ENCODE results near the gene RALGPS2.

The RALGPS2 gene

GRCh38 chr1:178724728-178725465 lies at the start of gene RALGPS2:
Gene RALGPS2, plus strand, starts transcription at chr1:178725244. Its CDS starts 51,521 bp downstream, at chr1:178776765.
- peak; percentile 93 for DNase-seq (ENCODE audit: low read depth, low spot score)

DNA sequence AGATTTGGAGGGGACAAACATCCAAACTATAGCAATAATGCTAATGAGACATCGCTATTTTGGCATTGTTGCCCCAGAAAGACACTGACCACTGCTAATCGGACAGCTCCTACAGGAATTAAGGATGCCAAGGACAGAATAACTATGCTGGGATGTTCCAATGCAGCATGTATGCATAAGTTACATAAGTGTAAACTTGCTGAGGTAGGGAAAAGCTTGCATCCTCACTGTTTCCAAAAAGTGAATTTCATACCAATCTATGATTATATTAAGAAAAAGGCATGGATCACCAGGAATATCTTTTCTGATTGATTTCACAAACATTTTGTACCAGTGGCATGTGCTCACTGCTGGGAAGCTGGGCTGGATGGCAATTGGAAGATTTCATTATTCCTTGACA lies 45.8 kb upstream of the RALGPS2 start:
- DNase-seq (ENCODE audit: low read depth, low spot score): no peak

GRCh38 chr1:178682429-178682828 lies 42.6 kb upstream of the RALGPS2 start:
- no peak for DNase-seq (ENCODE audit: low read depth, low spot score)

GRCh38 chr1:178682886-178683285 lies 42.2 kb upstream of the RALGPS2 start:
- no peak for DNase-seq (ENCODE audit: low read depth, low spot score)

GRCh38 chr1:178683291-178683690 lies 41.8 kb upstream of the RALGPS2 start:
- no peak for DNase-seq (ENCODE audit: low read depth, low spot score)

- no peak for DNase-seq (ENCODE audit: low read depth, low spot score)
Measured at GRCh38 chr1:178684111-178684510, 40.9 kb upstream of the RALGPS2 start.

DNA sequence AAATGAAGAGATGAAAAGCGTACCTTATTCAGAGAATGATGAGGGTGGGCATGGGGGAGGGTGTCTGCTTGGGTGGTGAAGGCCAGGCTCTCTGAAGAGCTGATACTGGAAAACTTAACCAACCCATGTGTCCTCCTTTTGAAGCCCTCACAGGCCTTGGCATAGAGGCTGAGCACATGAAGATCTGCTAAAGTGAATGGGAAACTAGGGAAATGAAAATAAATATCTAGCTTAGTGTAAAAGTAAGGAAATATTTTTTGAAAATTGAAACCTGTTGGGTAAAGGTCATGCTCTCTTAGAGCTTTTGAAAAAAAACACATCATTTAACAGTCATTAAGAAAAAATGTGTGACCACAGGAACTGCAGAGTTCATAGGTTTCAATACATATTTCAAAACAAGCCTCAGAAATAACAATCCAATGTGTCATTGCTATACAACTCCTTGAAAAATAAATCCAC lies 40.5 kb upstream of the RALGPS2 start:
- no peak for DNase-seq (ENCODE audit: low read depth, low spot score)

- DNase-seq (ENCODE audit: low read depth, low spot score): no peak
Measured at GRCh38 chr1:178686407-178686806, 38.6 kb upstream of the RALGPS2 start.

- no peak for DNase-seq (ENCODE audit: low read depth, low spot score)
Measured at GRCh38 chr1:178688244-178688643, 36.8 kb upstream of the RALGPS2 start.

GRCh38 chr1:178689769-178690168 lies 35.3 kb upstream of the RALGPS2 start:
- DNase-seq (ENCODE audit: low read depth, low spot score): no peak

DNA sequence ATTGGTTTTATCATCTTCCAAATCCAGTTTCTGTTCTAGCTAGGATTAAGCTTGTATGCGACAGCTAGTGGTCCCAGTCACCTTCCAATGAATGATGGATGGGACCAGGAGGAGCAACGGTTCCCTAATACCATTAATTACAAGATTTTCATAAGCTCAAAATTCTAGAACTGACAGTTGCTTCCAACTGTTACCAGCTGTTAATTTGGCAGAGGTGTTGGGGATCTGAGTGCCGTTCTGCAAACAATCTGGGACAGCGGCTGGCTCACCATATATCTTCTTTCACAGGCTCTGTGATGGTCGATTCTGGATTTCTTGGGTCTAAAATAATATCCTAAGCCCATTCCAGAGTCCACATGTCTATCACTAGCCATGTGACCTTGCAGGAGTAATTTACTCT lies 34.5 kb upstream of the RALGPS2 start:
- no peak for DNase-seq (ENCODE audit: low read depth, low spot score)

DNA sequence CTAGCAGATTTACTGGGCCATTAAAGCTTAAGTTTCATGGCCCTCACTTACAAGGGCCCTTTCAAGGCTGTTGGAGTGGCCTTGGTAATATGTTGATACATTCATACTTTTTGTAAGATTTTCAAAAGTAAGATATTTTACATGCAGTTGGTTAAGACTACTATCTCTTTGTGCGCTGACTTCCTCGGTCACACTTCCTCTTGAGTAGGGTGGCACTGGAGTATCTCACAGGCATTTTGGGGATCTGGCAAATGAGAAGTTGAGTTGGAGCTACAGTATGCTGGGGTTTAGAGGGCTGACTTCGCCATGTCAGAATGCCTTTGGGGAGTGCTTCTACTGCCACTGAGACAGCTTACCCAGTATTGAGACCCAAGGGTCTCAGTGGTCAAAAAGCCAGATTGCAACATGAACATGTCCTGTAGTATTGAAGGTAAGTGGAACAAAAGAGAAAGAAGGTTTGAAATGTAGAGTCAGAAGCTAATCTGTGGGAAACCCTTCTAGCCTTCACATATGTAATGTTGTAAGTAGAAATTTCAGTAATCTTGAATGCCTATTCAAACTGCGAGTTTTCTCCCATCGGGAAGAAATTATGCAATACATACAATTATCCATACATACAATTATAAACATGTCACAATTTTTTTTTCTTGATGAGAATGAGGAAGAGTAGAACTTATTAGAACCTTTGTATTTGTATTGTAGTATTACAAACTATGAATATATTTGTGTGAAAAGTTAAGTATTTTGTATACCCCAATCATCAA lies 32.3 kb upstream of the RALGPS2 start:
- DNase-seq (ENCODE audit: low read depth, low spot score): no peak

DNA sequence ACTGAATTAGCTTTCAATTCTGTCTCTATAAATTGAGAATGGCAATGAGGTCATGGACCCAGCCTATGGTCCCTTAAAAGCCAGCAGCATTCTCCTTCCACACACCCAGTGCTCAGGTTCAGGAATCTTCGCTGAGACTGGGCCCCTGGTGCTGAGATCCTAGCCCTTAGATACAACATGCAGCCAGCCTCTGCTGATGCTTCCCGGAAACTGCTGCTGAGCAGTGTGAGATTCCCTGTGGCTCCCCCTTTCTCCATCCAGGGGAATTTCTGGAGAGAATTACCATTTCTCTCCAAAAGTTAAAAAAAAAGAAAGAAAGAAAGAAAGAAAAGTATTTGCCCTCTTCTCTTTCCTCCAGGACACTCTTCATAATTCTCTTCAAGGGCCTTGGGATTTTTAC lies 31.7 kb upstream of the RALGPS2 start:
- peak; percentile 53 for DNase-seq (ENCODE audit: low read depth, low spot score)

DNA sequence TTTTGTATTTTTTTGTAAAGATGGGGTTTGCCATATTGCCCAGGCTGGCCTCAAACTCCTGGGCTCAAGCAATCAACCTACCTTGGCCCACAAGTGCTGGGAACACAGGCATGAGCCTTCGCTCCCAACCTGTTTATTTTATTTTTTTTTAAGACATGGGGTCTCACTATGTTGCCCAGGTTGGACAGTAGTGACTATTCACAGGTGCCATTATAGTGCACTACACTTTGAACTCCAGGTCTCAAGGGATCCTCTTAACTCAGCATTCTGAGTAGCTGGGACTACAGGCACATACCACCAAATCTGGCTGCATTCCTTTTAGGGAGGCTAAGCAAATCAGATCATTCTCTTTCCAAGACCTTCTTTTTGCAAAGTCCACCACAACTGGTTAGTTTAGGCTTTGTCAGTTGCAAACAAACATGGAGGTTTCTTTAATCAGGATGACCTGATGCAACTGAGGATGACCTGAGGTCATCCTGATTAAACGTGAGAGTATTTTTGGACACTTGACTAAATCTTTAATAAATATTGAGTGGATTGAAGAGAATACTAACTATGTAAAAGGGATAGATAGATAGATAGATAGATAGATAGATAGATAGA lies 30.0 kb upstream of the RALGPS2 start:
- DNase-seq (ENCODE audit: low read depth, low spot score): peak; percentile 3

DNA sequence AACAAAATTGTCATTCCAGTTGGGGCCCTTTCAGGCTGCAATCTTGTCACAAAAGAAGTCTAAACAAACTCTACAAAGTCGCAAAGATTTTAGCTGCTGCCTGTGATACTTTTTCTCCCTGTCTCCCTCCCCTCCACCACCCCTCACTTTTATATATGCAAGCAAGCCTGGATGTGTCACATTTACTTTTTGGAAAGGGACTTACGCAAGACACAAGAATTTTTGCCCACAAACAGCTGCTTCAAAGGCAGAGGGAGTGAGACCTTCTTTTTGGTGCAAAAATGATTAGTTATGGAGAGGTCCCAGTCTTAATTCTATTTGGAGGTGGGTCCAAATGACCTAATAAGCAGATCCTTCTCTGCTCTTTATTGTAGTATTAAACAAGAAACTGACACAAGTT lies 22.9 kb upstream of the RALGPS2 start:
- DNase-seq (ENCODE audit: low read depth, low spot score): no peak

- DNase-seq (ENCODE audit: low read depth, low spot score): no peak
Measured at GRCh38 chr1:178704833-178705232, 20.2 kb upstream of the RALGPS2 start.

- no peak for DNase-seq (ENCODE audit: low read depth, low spot score)
Measured at GRCh38 chr1:178706432-178706831, 18.6 kb upstream of the RALGPS2 start.

GRCh38 chr1:178713259-178713658 lies 11.8 kb upstream of the RALGPS2 start:
- no peak for DNase-seq (ENCODE audit: low read depth, low spot score)

- no peak for DNase-seq (ENCODE audit: low read depth, low spot score)
Measured at GRCh38 chr1:178714453-178714852, 10.6 kb upstream of the RALGPS2 start.

DNA sequence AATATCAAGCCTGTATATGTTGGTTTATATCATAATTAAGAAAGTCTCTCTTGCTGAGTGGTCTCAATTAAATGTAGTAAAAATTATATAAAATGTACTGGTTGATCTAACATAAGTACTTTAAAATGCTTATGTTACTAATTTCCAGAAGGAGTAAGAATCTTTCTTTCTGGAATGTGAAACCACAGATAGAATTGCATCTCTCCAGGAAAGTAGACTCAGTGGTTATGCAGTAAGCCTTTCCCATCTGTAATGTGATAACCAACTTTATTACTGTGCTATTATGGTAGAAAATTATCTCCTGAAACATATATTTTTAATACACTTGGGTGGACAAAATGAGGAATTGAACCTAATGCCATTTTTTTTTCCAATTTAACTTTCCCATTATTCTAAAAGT lies 8.9 kb upstream of the RALGPS2 start:
- DNase-seq (ENCODE audit: low read depth, low spot score): no peak

DNA sequence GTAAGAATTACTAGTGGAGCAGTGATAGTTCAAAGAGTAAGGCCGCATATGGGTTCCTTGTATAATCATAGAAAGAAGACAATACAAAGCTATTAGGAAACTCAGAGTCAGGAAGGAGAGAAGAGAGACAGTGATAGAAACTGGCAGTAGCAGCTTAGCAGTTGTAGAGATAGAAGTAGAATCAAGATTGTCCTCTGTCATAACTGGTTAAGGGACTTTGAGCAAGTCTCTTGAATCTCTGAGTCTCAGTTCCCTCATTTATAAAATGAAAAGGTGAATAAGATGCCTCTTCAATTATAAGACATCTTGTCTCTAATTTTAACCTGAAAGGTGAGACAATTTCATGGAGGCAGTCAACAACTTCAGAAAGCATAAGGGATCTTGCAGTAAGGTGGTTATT lies 6.5 kb upstream of the RALGPS2 start:
- DNase-seq (ENCODE audit: low read depth, low spot score): no peak

DNA sequence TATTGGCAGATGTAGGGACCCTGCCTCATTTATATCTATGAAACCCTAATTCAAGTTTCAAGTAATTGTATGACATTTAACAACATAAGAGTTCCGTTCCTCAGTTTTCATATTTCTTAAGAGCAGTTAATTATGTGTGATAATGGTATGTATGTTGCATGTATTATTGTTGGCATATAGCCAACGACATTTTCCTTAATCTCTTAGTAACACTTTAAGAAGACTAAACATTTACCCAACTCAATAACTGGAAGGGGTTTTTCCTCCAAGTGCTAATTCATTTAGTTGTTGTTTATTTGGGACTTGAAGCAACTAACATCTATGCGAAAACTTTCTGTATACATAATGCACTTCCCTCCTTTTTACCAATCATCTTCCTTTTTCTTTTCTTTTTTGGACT lies 1.5 kb upstream of the RALGPS2 start:
- DNase-seq (ENCODE audit: low read depth, low spot score): no peak

DNA sequence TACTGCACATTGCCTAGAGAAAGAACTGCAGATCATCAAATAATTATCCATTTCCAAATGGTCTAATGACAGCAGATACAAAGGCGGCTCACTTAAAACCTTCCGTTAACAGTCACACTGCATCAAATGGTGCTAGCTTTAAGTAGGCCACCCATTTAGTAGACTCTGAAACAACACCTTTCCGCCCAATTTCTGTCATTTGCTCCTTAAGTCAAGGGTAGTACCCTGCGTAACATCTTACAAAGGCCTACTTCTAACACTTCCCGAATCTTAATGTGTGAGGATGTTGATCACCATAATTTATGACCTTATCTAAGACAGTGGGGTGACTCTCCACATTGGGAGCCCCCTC lies 692 bp upstream of the RALGPS2 start:
- no peak for DNase-seq (ENCODE audit: low read depth, low spot score)

All from ELF-1 (cell line).